HG02852 (cell line): ENCODE data around the gene OR4D2.
"Not testable (repeated sequence)": the region's sequence is repeated elsewhere in the genome, so short reads cannot be mapped to it uniquely, and the experiment has no call there.

Experiments
- ATAC-seq: cut with Tn5 transposase; IDR thresholded peaks from one replicate; pipeline ENCODE4 v1.9.1; 2021; ENCODE audit warnings: mild to moderate bottlenecking, moderate library complexity; ENCODE audit not compliant: unreplicated experiment

The OR4D2 gene

GRCh38 chr17:58166682-58167081, at the start of gene OR4D2:
OR4D2 (plus strand) TSS chr17:58166982; CDS start chr17:58169656, 2,674 bp downstream.
- no peak for ATAC-seq

GRCh38 chr17:58117382-58117781, 49.4 kb upstream of the OR4D2 start:
- ATAC-seq: no peak

- no peak for ATAC-seq
These were observed 47.3 kb upstream of the OR4D2 start for GRCh38 chr17:58119491-58119890.

- ATAC-seq: no peak
These were observed 46.5 kb upstream of the OR4D2 start for GRCh38 chr17:58120195-58120822.

GRCh38 chr17:58121925-58122324, 44.9 kb upstream of the OR4D2 start:
- no peak for ATAC-seq

- no peak for ATAC-seq
These were observed 38.9 kb upstream of the OR4D2 start for GRCh38 chr17:58127846-58128245.

GRCh38 chr17:58132697-58133096, 34.1 kb upstream of the OR4D2 start:
- ATAC-seq: not testable (repeated sequence)

- no peak for ATAC-seq
These were observed 30.0 kb upstream of the OR4D2 start for GRCh38 chr17:58136669-58137279.

- ATAC-seq: no peak
These were observed 25.3 kb upstream of the OR4D2 start for GRCh38 chr17:58141505-58141904.

GRCh38 chr17:58143335-58143734, 23.4 kb upstream of the OR4D2 start:
- not testable (repeated sequence) for ATAC-seq

GRCh38 chr17:58144801-58145200, 22.0 kb upstream of the OR4D2 start:
- no peak for ATAC-seq

GRCh38 chr17:58147930-58148434, 18.8 kb upstream of the OR4D2 start, which contains the start of gene OR4D1:
OR4D1 (plus strand) TSS chr17:58148384; CDS start chr17:58155154, 6,770 bp downstream.
- no peak for ATAC-seq

- ATAC-seq: no peak
These were observed 18.2 kb upstream of the OR4D2 start for GRCh38 chr17:58148609-58149008.

GRCh38 chr17:58150394-58150793, 16.4 kb upstream of the OR4D2 start:
- no peak for ATAC-seq

- no peak for ATAC-seq
These were observed 13.7 kb upstream of the OR4D2 start for GRCh38 chr17:58153046-58153445.

- no peak for ATAC-seq
These were observed 13.1 kb upstream of the OR4D2 start for GRCh38 chr17:58153671-58154070.

- no peak for ATAC-seq
These were observed 9.7 kb upstream of the OR4D2 start for GRCh38 chr17:58156839-58157803.

- no peak for ATAC-seq
These were observed 8.6 kb upstream of the OR4D2 start for GRCh38 chr17:58158181-58158580.

GRCh38 chr17:58161566-58161965, 5.2 kb upstream of the OR4D2 start:
- ATAC-seq: no peak

- ATAC-seq: no peak
These were observed 801 bp upstream of the OR4D2 start for GRCh38 chr17:58165981-58166380.

- no peak for ATAC-seq
These were observed 3.8 kb downstream of the OR4D2 start for GRCh38 chr17:58170622-58171021.
